Heart right ventricle (tissue), 16 donors: ENCODE data around the gene IFNAR1. TPM values are rescaled to one million over a fixed set of nuclear protein-coding genes. Genes with fewer than 3 reads are reported as not detected.

Experiments used
- ATAC-seq, 8 donors: fragments of 200-7000 bp; cut with Tn5 transposase; one replicate each; pipeline ENCODE4 v1.9.1; 2020; ENCODE audit warnings: mild to moderate bottlenecking in 8 of 8, moderate library complexity in 8 of 8, moderate number of reproducible peaks in 1 of 8
- DNase-seq, 2 donors: peaks; one replicate each; pipeline ENCODE4 v3.0.0-alpha.2; 2020
- H3K27ac ChIP-seq, 10 donors: fragments of 200-600 bp; sonication (generic) in 2 of 10; one replicate each; pipeline versions ENCODE4 v1.5.0 to v1.8.0; 2020 to 2022; ENCODE audit warnings: mild to moderate bottlenecking in 3 of 10
- H3K27me3 ChIP-seq, 7 donors: fragments of 200-600 bp; one replicate each; pipeline ENCODE4 v1.8.0; 2021 to 2022; ENCODE audit warnings: mild to moderate bottlenecking in 2 of 7
- H3K36me3 ChIP-seq, 9 donors: fragments of 200-600 bp; sonication (generic) in 1 of 9; one replicate each; pipeline versions ENCODE4 v1.5.0 to v1.8.0; 2020 to 2022; ENCODE audit warnings: mild to moderate bottlenecking in 2 of 9
- H3K4me1 ChIP-seq, 9 donors: fragments of 200-600 bp; sonication (generic) in 1 of 9; one replicate each; pipeline versions ENCODE4 v1.5.0 to v1.8.0; 2020 to 2022; ENCODE audit warnings: mild to moderate bottlenecking in 4 of 9
- H3K4me3 ChIP-seq, 10 donors: fragments of 200-600 bp; sonication (generic) in 2 of 10; one replicate each; pipeline versions ENCODE4 v1.5.0 to v1.8.0; 2020 to 2022; ENCODE audit warnings: mild to moderate bottlenecking in 7 of 10, moderate library complexity in 2 of 10
- H3K9me3 ChIP-seq, 11 donors: fragments of 200-600 bp in 10 of 11; sonication (generic) in 2 of 11; one replicate each; pipeline versions ENCODE4 v1.5.0 to v1.8.0; 2013 to 2022; ENCODE audit warnings: mild to moderate bottlenecking in 2 of 11, control low read depth in 1 of 11, moderate library complexity in 1 of 11
- WGBS, 2 donors: extraction: QIAGEN DNeasy Blood & Tissue Kit; methylation state at CpG; one replicate each; pipeline ENCODE4 v1.1.7; 2013; ENCODE audit warnings: inconsistent platforms in 1 of 2; 5-methylcytosine and 5-hydroxymethylcytosine counted together
- intact Hi-C, 10 donors: fragments of 100-400 bp; cut with DNase I; formaldehyde crosslinking; loops; one replicate each; pipeline versions ENCODE4 v1.11.1 to v1.14.2; 2022
- polyA plus RNA-seq, 2 donors: library from polyadenylated mRNA; stranded (reverse); fragments of 200-250 nt; gene quantifications; one replicate each; pipeline ENCODE4 v1.2.3, GENCODE V29; 2013
- total RNA-seq, 10 donors: library from RNA; stranded (reverse); fragmentation: NEBNext Ultra II Directional in 3 of 10; extraction: Animal tissue kit (Norgen Biotek cat#: 25700) in 3 of 10; gene quantifications; one replicate each; pipeline versions ENCODE4 v1.2.1 to v1.2.4, GENCODE V29; 2021 to 2023
- TF ChIP-seq, protein P1 (sequence below), 9 donors: fragments of 200-600 bp; sonication (generic) in 2 of 9; IDR thresholded peaks; one replicate each; pipeline versions ENCODE4 v1.5.0 to v1.8.0; 2021 to 2022; ENCODE audit warnings: antibody characterized with exemption in 9 of 9, mild to moderate bottlenecking in 5 of 9, moderate library complexity in 1 of 9
- donor health status: Arrhythmogenic right ventricular cardiomyopathy.
- donor health status: ischemic (EF 13 %, LVEDD 7.1; RV severe dilation, severe dysfunction).
- donor health status: healthy with polysubstance abuse.
- donor health status: DM: no; HTN: yes; CAD: no.
- donor health status: DM: no; HTN: no; CAD: no.
- donor health status: ischemic (EF 25% LVEDD 6.9; RV normal size, moderate dysfunction).
- donor health status: ischemic (EF 25% LVEDD 5.7; RV mildly dilated, moderate dysfunction).
- donor health status: healthy.
- donor health status: DM: yes; HTN: yes; CAD: no.
- donor health status: Ischemic cardiomyopathy.
- donor health status: ischemic (EF 35%, LVEDD 5.7; RV mildly dilated, moderate dysfunction).
- donor health status: nonischemic (EF 11% LVEDD 7.7; RV severe dilation, severe dysfunction).
- donor health status: DM: yes; HTN: yes; CAD: no.
- donor health status: PGD.
- donor health status: ischemic (EF 29% LVEDD 5.4; RV normal size, mild dysfunction).
- donor health status: nonischemic (EF 23%, LVEDD 6.1; RV moderate dilation, normal function).

IFNAR1 gene
- total and polyA plus RNA-seq, 12 donors: 7.4 to 38.5 (median 23.0) TPM

DNA sequence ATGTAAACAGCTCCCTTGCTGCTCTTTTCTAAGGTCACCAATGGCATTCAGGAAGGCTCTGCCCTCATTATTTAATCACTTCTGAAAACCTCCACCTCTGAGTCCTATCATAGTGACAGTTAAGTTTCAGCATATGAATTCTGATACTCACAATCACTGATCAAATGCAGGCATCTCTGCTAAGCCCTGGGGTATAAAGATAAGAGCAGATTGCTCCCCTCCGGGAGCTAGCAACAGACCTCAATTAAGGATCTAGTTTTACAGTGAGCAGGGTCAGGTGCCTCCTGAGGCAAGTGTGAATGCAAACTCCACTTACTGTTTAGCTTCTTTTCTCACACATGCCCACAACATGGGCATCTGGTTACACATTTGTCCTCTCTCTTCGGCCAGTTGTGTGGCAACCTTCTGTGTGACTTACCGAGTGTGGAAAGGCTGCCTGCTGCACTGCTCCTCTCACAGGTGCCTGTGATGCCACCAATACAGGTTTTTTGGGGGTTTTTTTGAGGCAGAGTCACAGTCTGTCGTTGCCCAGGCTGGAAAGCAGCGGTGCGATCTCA lies 43.6 kb upstream of the IFNAR1 start:
- DNase-seq (no peak), ATAC-seq (no peak)
- H3K4me1 ChIP-seq: peaks cover 3 to 15% (median 8%) of the 10 kb centered on the region in 9 donors
- 92 to 93% methylated on average over 6 of the region's 6 CpGs for WGBS, 2 donors
- no peaks in the 10 kb centered on the region for H3K27me3 ChIP-seq
- no peak overlapping the region for H3K27ac ChIP-seq
- H3K36me3 ChIP-seq: peaks cover 0 to 100% (median 25%) of the 10 kb centered on the region in 9 donors
- H3K4me3 ChIP-seq: no peak overlapping the region
- TF ChIP-seq, protein P1, sequence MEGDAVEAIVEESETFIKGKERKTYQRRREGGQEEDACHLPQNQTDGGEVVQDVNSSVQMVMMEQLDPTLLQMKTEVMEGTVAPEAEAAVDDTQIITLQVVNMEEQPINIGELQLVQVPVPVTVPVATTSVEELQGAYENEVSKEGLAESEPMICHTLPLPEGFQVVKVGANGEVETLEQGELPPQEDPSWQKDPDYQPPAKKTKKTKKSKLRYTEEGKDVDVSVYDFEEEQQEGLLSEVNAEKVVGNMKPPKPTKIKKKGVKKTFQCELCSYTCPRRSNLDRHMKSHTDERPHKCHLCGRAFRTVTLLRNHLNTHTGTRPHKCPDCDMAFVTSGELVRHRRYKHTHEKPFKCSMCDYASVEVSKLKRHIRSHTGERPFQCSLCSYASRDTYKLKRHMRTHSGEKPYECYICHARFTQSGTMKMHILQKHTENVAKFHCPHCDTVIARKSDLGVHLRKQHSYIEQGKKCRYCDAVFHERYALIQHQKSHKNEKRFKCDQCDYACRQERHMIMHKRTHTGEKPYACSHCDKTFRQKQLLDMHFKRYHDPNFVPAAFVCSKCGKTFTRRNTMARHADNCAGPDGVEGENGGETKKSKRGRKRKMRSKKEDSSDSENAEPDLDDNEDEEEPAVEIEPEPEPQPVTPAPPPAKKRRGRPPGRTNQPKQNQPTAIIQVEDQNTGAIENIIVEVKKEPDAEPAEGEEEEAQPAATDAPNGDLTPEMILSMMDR (IDR thresholded peaks at IDR 0.05): no peak
- H3K9me3 ChIP-seq: peaks cover 0 to 16% (median 0%) of the 10 kb centered on the region in 11 donors
- intact Hi-C loops: no loop called here

DNA sequence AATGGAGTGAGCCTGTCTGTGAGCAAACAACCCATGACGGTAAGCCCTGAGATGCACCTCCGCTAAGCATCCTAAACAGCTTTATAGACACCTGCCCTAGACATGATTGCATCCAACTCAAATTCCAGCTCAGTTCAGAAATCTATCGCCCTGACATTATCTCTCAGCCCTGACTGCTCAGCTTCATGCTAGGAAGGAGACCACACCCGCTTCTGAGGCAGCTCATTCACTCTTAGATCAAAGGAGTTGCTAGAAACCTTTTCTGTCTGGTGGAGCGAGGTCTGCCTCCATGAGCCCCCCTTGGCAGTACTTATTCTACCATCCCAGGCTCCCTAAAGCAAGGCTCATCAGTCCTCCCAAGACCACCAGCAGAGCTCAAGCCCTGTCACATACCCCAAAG lies 41.6 kb upstream of the IFNAR1 start:
- H3K9me3 ChIP-seq: peaks cover 0 to 16% (median 0%) of the 10 kb centered on the region in 11 donors
- H3K4me3 ChIP-seq: no peak overlapping the region
- DNase-seq (no peak), ATAC-seq (no peak)
- peaks cover 0 to 92% (median 25%) of the 10 kb centered on the region in 9 donors for H3K36me3 ChIP-seq
- intact Hi-C loops: no loop called here
- H3K27me3 ChIP-seq: no peaks in the 10 kb centered on the region
- 93 to 95% methylated on average over 5 of the region's 5 CpGs for WGBS, 2 donors
- H3K4me1 ChIP-seq: peaks cover 8 to 35% (median 24%) of the 10 kb centered on the region in 9 donors
- H3K27ac ChIP-seq: no peak overlapping the region
- TF ChIP-seq, protein P1 (IDR thresholded peaks at IDR 0.05): no peak

GRCh38 chr21:33286076-33286475 lies 38.7 kb upstream of the IFNAR1 start:
- no peak overlapping the region for H3K4me3 ChIP-seq
- H3K9me3 ChIP-seq: no peaks in the 10 kb centered on the region
- peak in 1 of 8 donors; percentile 8 for ATAC-seq
- H3K36me3 ChIP-seq: peaks cover 0 to 91% (median 19%) of the 10 kb centered on the region in 9 donors
- peak overlapping the region; percentile 37 to 92 (median 75) for H3K27ac ChIP-seq
- TF ChIP-seq, protein P1 (IDR thresholded peaks at IDR 0.05): no peak
- 56 to 59% methylated on average over 11 of the region's 11 CpGs for WGBS, 2 donors
- no peaks in the 10 kb centered on the region for H3K27me3 ChIP-seq
- peaks cover 8 to 54% (median 33%) of the 10 kb centered on the region in 9 donors for H3K4me1 ChIP-seq
- no peak for DNase-seq
- intact Hi-C loops: loop anchor here in 1 of 10 donors (5.0 kb wide), 1 partner anchor 76 kb away; no protein-coding TSS in a partner anchor

DNA sequence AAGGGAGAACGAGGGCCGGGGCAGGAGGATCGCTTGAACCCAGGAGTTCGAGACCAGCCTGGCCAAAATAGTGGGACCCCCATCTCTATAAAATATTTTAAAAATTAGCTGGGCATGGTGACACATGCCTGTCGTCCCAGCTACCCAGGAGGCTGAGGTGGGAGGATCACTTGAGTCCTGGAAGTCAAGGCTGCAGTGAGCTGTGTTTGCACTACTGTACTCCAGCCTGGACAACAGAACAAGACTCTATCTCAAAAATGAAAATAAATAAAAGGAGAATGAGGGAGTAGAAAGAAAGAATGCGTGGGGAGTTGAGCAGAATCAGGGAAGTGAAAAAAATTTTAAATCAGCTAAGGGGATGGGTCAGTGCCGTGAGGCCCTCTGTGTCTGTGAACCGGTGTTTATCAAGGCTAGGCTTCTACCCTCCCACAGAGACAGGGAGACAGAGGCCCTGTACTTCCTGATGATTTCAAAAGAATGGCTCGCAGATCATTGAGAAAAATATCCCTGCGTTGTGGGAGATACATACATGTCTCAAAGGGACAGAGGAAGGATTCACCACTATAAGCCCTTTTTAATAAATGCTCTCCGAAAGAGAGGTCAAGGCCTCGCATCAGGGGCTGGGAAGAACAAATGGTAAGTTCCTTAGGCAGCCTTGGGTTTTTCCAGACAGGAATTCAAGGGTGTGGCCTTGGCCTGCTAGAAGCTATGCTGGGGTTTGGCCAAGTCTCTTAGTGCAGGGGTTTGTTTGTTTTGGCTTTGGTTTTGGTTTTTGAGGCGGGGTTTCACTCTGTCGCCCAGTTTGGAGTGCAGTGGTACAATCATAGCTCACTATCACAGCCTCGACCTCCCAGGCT lies 37.9 kb upstream of the IFNAR1 start:
- H3K4me1 ChIP-seq: peaks cover 8 to 54% (median 33%) of the 10 kb centered on the region in 9 donors
- ATAC-seq (peak; percentile 79 to 92 (median 86)), DNase-seq (peak in 1 of 2 donors; percentile 80)
- TF ChIP-seq, protein P1 (IDR thresholded peaks at IDR 0.05): no peak
- peaks cover 0 to 90% (median 19%) of the 10 kb centered on the region in 9 donors for H3K36me3 ChIP-seq
- intact Hi-C loops: loop anchor here in 1 of 10 donors (5.0 kb wide), 1 partner anchor 75 kb away; no protein-coding TSS in a partner anchor
- peak overlapping the region; percentile 37 to 92 (median 75) for H3K27ac ChIP-seq
- no peaks in the 10 kb centered on the region for H3K9me3 ChIP-seq
- no peaks in the 10 kb centered on the region for H3K27me3 ChIP-seq
- no peak overlapping the region for H3K4me3 ChIP-seq
- 57 to 63% methylated on average over 15 of the region's 15 CpGs for WGBS, 2 donors
